ENCODE measurements around the gene STAT5A.
"Not testable (repeated sequence)": the region's sequence is repeated elsewhere in the genome, so short reads cannot be mapped to it uniquely, and the experiment has no call there.

DNA sequence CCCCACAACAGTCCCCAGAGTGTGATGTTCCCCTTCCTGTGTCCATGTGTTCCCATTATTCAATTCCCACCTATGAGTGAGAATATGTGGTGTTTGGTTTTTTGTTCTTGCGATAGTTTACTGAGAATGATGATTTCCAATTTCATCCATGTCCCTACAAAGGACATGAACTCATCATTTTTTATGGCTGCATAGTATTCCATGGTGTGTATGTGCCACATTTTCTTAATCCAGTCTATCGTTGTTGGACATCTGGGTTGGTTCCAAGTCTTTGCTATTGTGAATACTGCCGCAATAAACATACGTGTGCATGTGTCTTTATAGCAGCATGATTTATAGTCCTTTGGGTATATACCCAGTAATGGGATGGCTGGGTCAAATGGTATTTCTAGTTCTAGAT is 23.9 kb upstream of the STAT5A start:
- TF ChIP-seq, protein P1, sequence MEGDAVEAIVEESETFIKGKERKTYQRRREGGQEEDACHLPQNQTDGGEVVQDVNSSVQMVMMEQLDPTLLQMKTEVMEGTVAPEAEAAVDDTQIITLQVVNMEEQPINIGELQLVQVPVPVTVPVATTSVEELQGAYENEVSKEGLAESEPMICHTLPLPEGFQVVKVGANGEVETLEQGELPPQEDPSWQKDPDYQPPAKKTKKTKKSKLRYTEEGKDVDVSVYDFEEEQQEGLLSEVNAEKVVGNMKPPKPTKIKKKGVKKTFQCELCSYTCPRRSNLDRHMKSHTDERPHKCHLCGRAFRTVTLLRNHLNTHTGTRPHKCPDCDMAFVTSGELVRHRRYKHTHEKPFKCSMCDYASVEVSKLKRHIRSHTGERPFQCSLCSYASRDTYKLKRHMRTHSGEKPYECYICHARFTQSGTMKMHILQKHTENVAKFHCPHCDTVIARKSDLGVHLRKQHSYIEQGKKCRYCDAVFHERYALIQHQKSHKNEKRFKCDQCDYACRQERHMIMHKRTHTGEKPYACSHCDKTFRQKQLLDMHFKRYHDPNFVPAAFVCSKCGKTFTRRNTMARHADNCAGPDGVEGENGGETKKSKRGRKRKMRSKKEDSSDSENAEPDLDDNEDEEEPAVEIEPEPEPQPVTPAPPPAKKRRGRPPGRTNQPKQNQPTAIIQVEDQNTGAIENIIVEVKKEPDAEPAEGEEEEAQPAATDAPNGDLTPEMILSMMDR (conservative IDR thresholded peaks at IDR 0.05 in 1 of 2, IDR thresholded peaks at IDR 0.05 in 1 of 2; ENCODE audit: extremely low read depth in 1 of 2, insufficient read depth in 1 of 2, low read depth in 1 of 2, low read length in 2 of 2): not testable (repeated sequence)
- TF ChIP-seq EZH2 (IDR thresholded peaks at IDR 0.05; ENCODE audit: borderline replicate concordance, low read length): not testable (repeated sequence)

All from mammary epithelial cell (primary cell).